ENCODE results near the gene POC5. TPM values are rescaled to one million over a fixed set of nuclear protein-coding genes. Genes with fewer than 3 reads are reported as not detected.
A peak's percentile ranks its signal among the peaks of the same experiment; 100 is the strongest.

The POC5 gene
- total and polyA plus RNA-seq, 2 of the 4 experiments (the other 2 are of a cell fraction): 6.6 to 12.9 TPM

DNA sequence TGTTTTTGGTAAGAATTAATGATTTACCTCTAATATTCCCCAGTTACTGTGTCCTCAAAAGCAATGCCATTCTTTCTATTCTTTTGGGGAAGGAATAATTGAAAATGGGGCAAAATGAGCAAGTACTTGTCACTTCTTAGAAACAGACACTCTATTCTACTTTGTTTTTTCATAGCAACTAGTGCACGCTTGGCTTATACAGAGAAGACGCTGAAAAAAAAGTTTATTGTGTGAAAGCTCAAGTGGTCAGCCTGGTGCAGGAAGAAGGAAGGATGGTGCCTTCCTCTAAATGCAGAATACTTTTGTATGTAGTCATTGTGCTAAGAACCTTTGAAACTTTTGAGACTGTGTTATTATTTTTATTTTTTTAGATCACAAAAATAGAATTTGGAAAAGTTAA is 76.4 kb downstream of the POC5 start:
- Histone ChIP-seq H2BK5ac (ENCODE audit: low read depth, low read length, poor library complexity, severe bottlenecking) (peak overlapping the region; percentile 70), H3K4me2 (ENCODE audit: low read depth, low read length) (no peak overlapping the region), H4K5ac (ENCODE audit: low read depth, low read length) (no peak overlapping the region), H2AK5ac (ENCODE audit: low read depth, low read length) (no peak overlapping the region), H4K20me1 (ENCODE audit: insufficient read depth, low read length) (no peaks in the 10 kb centered on the region), H3K9me3 (ENCODE audit: control insufficient read depth, insufficient read depth, low read length) (no peaks in the 10 kb centered on the region), H3K18ac (ENCODE audit: low read depth, low read length) (no peak overlapping the region), H4K91ac (ENCODE audit: insufficient read depth, low read depth, low read length) (no peak overlapping the region), H2BK120ac (ENCODE audit: low read depth, low read length) (peak overlapping the region; percentile 48; the same call in 1 of the 2 replicates), H3K4me1 (ENCODE audit: control insufficient read depth, insufficient read depth, low read length) (no peaks in the 10 kb centered on the region), H4K8ac (ENCODE audit: low read depth in 2 of 2, low read length in 2 of 2) (peak overlapping the region in 1 of 2 experiments; percentile 52; a peak in 1 of 4 replicates), H3K79me1 (ENCODE audit: low read depth in 1 of 2, low read length in 2 of 2) (no peaks in the 10 kb centered on the region; a peak in 1 of 4 replicates), H3K36me3 (ENCODE audit: control insufficient read depth, insufficient read depth, low read length) (no peaks in the 10 kb centered on the region), H3K27ac (ENCODE audit: insufficient read depth, low read length) (no peak overlapping the region; the same call in 1 of the 2 replicates), H3K23ac (ENCODE audit: low read depth, low read length) (no peak overlapping the region), H2AK9ac (replicated peaks; ENCODE audit: low read depth, low read length, poor library complexity) (no peak overlapping the region), H2BK20ac (ENCODE audit: low read depth, low read length) (0 out of 2 replicates have a peak overlapping the region, but pooled peaks have one; percentile 2), H3K9me1 (ENCODE audit: insufficient read depth, low read length) (no peaks in the 10 kb centered on the region), H3K27me3 (ENCODE audit: control insufficient read depth, insufficient read depth, low read length) (no peaks in the 10 kb centered on the region), H3K56ac (ENCODE audit: extremely low read depth, insufficient read depth, low read length) (0 out of 2 replicates have a peak overlapping the region, but pooled peaks have one; percentile 1), H2AFZ (replicated peaks; ENCODE audit: low read length, poor library complexity) (no peak overlapping the region), H3K9ac (ENCODE audit: low read depth, low read length) (no peak overlapping the region), H3K14ac (replicated peaks; ENCODE audit: low read depth, low read length) (no peak overlapping the region), H3K4ac (ENCODE audit: low read depth, low read length) (peak overlapping the region; percentile 22; the same call in 1 of the 2 replicates), H3K4me3 (ENCODE audit: insufficient read depth, low read depth, low read length) (no peak overlapping the region), H2BK15ac (ENCODE audit: low read depth, low read length) (0 out of 3 replicates have a peak overlapping the region, but pooled peaks have one; percentile 20)
- intact Hi-C loops (cut with micrococcal nuclease) (no loop called here), dilution Hi-C loops (cut with HindIII; ENCODE audit: low sequenced_read_pairs, unreplicated experiment) (no loop called here), in situ Hi-C loops (cut with MboI; ENCODE audit: low sequenced_read_pairs) (no loop called here)
- WGBS, 2 experiments (ENCODE audit: extremely low coverage in 2 of 2, insufficient read length in 1 of 2): no CpG with 5 or more reads among the region's 2 CpGs
- CTCF ChIA-PET: no interaction called here
- TF ChIP-seq MXI1 (IDR thresholded peaks at IDR 0.05; ENCODE audit: borderline replicate concordance, low read depth, low read length) (no peak), RFX5 (IDR thresholded peaks at IDR 0.05; ENCODE audit: low read depth, low read length) (no peak), NFE2L2 (IDR thresholded peaks at IDR 0.05; ENCODE audit: low read depth, low read length) (no peak), MAFK (IDR thresholded peaks at IDR 0.05; ENCODE audit: low read depth, low read length) (no peak), RCOR1 (IDR thresholded peaks at IDR 0.05; ENCODE audit: insufficient replicate concordance, low read length) (no peak), FOS (IDR thresholded peaks at IDR 0.05; ENCODE audit: low read depth, low read length) (no peak), SMC3 (IDR thresholded peaks at IDR 0.05; ENCODE audit: low read depth, low read length) (no peak), MAZ (IDR thresholded peaks at IDR 0.05; ENCODE audit: borderline replicate concordance, low read depth, low read length) (no peak), RAD21 (IDR thresholded peaks at IDR 0.05; ENCODE audit: low read length) (no peak), CHD1 (IDR thresholded peaks at IDR 0.05; ENCODE audit: low read depth, low read length) (no peak), BHLHE40 (IDR thresholded peaks at IDR 0.05; ENCODE audit: low read depth, low read length) (no peak), CEBPB (IDR thresholded peaks at IDR 0.05; ENCODE audit: low read depth, low read length) (no peak)
- TF ChIP-seq, protein P1, sequence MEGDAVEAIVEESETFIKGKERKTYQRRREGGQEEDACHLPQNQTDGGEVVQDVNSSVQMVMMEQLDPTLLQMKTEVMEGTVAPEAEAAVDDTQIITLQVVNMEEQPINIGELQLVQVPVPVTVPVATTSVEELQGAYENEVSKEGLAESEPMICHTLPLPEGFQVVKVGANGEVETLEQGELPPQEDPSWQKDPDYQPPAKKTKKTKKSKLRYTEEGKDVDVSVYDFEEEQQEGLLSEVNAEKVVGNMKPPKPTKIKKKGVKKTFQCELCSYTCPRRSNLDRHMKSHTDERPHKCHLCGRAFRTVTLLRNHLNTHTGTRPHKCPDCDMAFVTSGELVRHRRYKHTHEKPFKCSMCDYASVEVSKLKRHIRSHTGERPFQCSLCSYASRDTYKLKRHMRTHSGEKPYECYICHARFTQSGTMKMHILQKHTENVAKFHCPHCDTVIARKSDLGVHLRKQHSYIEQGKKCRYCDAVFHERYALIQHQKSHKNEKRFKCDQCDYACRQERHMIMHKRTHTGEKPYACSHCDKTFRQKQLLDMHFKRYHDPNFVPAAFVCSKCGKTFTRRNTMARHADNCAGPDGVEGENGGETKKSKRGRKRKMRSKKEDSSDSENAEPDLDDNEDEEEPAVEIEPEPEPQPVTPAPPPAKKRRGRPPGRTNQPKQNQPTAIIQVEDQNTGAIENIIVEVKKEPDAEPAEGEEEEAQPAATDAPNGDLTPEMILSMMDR (conservative IDR thresholded peaks at IDR 0.05; ENCODE audit: low read depth, low read length): no peak
- no TSS peak for BruUV-seq (replicated peaks)
- POLR2A ChIA-PET (ENCODE audit: unreplicated experiment): no interaction called here
- ATAC-seq (ENCODE audit: low read depth): peak; percentile 27; the same call in 1 of the 2 replicates
- peak; percentile 16 for DNase-seq

Measured in IMR-90 (cell line).